GM20000 (cell line): ENCODE data around the gene ARHGEF6.
"Not testable (repeated sequence)": the region's sequence is repeated elsewhere in the genome, so short reads cannot be mapped to it uniquely, and the experiment has no call there.

Experiments used
- DNase-seq: peaks from one replicate; pipeline ENCODE4 v3.0.0; 2012; ENCODE audit warnings: low spot score
- CTCF ChIP-seq: IDR thresholded peaks from 2 replicates; pipeline ENCODE4 v1.5.1; 2012; ENCODE audit warnings: mild to moderate bottlenecking, control low read depth; ENCODE audit errors: extremely low read depth, missing control alignments

Gene ARHGEF6

DNA sequence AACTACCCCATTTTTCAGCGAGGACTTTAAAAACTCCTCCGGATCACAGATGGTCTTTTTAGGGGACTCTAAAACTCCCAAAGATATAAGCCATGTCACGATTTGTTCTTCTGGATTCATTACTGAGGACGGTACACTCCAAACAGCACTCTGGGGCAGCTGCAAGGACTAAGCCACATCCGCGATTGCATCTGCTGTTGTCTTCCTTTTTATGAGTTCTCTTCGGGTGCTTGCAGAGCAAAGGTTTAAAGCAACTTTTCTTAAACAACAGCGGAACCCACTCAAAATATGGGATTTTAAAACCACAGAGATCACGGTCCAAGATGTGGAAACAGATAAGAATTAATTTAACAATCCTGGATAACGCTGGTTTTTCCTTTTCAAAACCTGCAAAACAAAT is at the start of gene ARHGEF6:
ARHGEF6 (minus strand) TSS at position 170 of the 400 bp plus-strand sequence; CDS start at position 120, 50 bp downstream.
- TF ChIP-seq CTCF, result no peak
- DNase-seq, result no peak

GRCh38 chrX:136829413-136829812 is 48.7 kb upstream of the ARHGEF6 start:
- no peak for TF ChIP-seq CTCF
- no peak for DNase-seq

DNA sequence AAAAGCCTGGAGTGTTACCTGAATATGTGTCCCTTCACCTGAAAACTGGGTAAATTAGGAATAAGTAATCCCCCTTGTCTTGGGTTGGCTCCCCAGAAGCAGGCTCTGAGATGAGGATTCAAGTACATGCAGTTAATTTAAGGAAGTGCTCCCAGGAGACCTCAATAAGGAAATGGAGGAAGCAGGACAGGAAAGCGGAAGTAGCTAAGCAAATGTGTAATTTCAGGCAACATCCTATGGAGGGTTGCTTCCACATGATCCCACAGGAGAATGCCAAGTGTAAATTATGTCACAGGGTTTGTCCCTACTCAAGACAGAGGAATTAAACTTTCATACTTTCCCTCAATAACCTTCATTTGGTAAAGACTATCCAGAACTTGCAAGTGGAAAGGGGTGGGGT is 48.1 kb upstream of the ARHGEF6 start:
- TF ChIP-seq CTCF, result no peak
- no peak for DNase-seq

DNA sequence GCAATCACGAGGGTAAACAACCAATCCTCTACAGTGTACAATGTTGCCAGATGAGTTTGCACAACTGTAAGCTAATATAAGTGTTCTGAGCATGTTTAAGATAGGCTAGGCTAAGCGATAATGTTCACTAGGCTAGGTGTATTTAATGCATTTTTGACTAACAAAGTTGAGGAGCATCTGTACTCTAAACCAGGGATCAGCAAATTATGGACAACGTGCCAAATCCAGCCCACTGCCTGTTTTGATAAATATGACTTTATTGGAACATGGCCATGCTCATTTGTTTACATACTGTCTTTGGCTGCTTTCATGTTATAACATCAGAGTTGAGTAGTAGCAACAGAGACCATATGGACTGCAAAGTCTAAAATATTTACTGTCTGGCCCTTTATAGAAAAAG is 46.3 kb upstream of the ARHGEF6 start:
- no peak for TF ChIP-seq CTCF
- DNase-seq, result no peak

DNA sequence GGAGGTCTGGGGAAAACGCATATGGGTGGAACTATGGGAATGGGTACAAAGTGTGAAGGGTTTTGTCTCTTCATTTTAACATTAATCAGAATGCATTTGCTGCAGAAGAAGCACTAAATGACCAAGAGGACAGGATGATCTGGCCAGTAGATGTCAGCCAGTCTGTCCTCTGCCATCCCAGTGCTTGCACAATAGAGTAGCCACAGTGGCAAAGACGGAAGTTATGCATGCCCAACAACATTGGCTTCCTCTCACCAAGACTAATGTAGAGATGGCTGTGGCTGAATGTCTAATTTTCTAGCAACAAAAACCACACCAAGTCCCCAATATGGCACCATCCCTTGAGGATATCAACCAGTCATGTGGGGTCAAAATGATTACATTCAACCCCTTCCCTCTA is 45.0 kb upstream of the ARHGEF6 start:
- no peak for TF ChIP-seq CTCF
- no peak for DNase-seq

DNA sequence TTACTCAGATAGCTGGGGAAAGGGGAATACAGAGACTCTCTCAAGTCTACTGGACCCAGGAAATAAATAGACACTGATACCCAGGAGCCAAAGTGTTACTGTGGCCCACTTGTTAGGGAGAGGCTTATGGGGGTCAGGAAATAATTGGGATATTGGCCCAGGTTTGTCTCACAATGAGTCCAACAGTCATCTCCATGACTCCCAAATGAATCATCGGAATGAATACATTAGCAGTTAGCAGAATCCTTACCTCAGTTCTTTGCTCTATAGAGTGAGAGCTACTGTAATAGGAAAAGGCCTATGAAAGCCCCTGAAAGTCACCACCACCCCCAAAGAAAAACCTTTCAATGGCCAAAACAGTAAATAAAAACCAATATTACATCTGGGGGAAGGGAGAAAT is 42.4 kb upstream of the ARHGEF6 start:
- TF ChIP-seq CTCF, result no peak
- no peak for DNase-seq

- DNase-seq, result no peak
- TF ChIP-seq CTCF, result no peak
Observed at GRCh38 chrX:136822337-136823095, 41.8 kb upstream of the ARHGEF6 start.

DNA sequence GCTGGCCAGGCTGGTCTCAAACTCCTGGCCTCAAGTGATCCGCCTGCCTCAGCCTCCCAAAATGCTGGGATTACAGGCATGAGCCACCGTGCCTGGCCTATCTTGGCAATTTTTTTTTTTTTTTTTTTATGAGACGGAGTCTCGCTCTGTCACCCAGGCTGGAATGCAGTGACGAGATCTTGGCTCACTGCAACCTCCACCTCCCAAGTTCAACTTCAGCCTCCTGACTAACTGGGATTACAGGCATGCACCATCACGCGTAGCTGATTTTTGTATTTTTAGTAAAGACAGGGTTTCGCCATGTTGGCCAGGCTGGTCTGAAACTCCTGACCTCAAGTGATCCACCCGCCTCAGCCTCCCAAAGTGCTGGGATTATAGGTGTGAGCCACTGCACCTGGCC is 39.0 kb upstream of the ARHGEF6 start:
- not testable (repeated sequence) for DNase-seq
